Endothelial cell of umbilical vein (primary cell): Measurements from ENCODE around the gene GARS1. TPM values are rescaled to one million over a fixed set of nuclear protein-coding genes. Genes with fewer than 3 reads are reported as not detected.

Source experiments
- BruUV-seq: library from RNA; stranded (reverse); fragments of 400-500 nt; replicated peaks from 2 replicates; lab custom pipeline; 2021; lab: Mats Ljungman, UMichigan
- CTCF ChIA-PET: fragments of 300-600, 350-600 bp; sonication (Branson Sonifier 250); formaldehyde crosslinking; loops from one replicate; lab custom pipeline; 2021; ENCODE audit warnings: antibody characterized with exemption, inconsistent platforms; lab: Charles Lee
- POLR2A ChIA-PET: fragments of 300-600, 350-600 bp; sonication (Branson Sonifier 250); formaldehyde crosslinking; loops from one replicate; lab custom pipeline; 2021; ENCODE audit warnings: antibody characterized with exemption, inconsistent platforms; lab: Charles Lee
- DNase-seq: peaks from one replicate; pipeline ENCODE4 v3.0.0-alpha.2; 2011; ENCODE audit warnings: low read depth, low spot score
- FAIRE-seq: peaks from 2 replicates; lab custom pipeline; 2011; peaks lifted over from hg19 to GRCh38; lab: Jason Lieb, UNC
- H2AFZ ChIP-seq: 2 replicates; pipeline ENCODE4 v1.6.0; 2012; ENCODE audit warnings: low read depth, low read length, control low read depth, inconsistent platforms
- H3K27ac ChIP-seq: 2 replicates; pipeline ENCODE4 v1.5.1; 2011; ENCODE audit warnings: low read depth, mild to moderate bottlenecking, control low read depth, low read length, moderate library complexity; ENCODE audit not compliant: insufficient read depth
- H3K27me3 ChIP-seq, 2 experiments: 2 replicates each; pipeline versions ENCODE4 v1.6.0 to v1.6.1; 2011; ENCODE audit warnings: low read length in 2 of 2, mixed read lengths in 1 of 2; ENCODE audit not compliant: control insufficient read depth in 2 of 2, insufficient read depth in 2 of 2
- H3K36me3 ChIP-seq, 2 experiments: 2 replicates in 1 of 2; 3 replicates in 1 of 2; pipeline ENCODE4 v1.5.1; 2011; ENCODE audit warnings: low read length in 2 of 2, mild to moderate bottlenecking in 1 of 2, moderate library complexity in 1 of 2; ENCODE audit not compliant: control insufficient read depth in 2 of 2, insufficient read depth in 2 of 2; ENCODE audit errors: extremely low read depth in 1 of 2
- H3K4me1 ChIP-seq: 3 replicates; pipeline ENCODE4 v1.5.1; 2011; ENCODE audit warnings: mild to moderate bottlenecking, low read length; ENCODE audit not compliant: control insufficient read depth, insufficient read depth; ENCODE audit errors: extremely low read depth
- H3K4me2 ChIP-seq: 2 replicates; pipeline ENCODE4 v1.6.1; 2011; ENCODE audit warnings: low read length, control low read depth, mixed read lengths; ENCODE audit not compliant: insufficient read depth
- H3K4me3 ChIP-seq, 3 experiments: fragments of 200-600 bp in 1 of 3; sonication (generic), shearing (Covaris generic) in 1 of 3; replicated peaks in 1 of 3; 2 replicates each; pipeline ENCODE4 v1.5.1; 2011 to 2016; ENCODE audit warnings: control low read depth in 3 of 3, low read length in 3 of 3, mild to moderate bottlenecking in 2 of 3, inconsistent platforms in 1 of 3, low read depth in 1 of 3, moderate library complexity in 1 of 3; ENCODE audit not compliant: insufficient read depth in 1 of 3
- H3K79me2 ChIP-seq: 2 replicates; pipeline ENCODE4 v1.6.0; 2012; ENCODE audit warnings: low read length, inconsistent platforms; ENCODE audit not compliant: control insufficient read depth, insufficient read depth
- H3K9ac ChIP-seq: replicated peaks from 2 replicates; pipeline ENCODE3; 2011; ENCODE audit warnings: low read length, control low read depth; ENCODE audit not compliant: insufficient read depth; ENCODE audit errors: extremely low read depth
- H3K9me1 ChIP-seq: replicated peaks from 3 replicates; pipeline ENCODE4 v1.6.0; 2011; ENCODE audit warnings: mild to moderate bottlenecking, low read length; ENCODE audit not compliant: control insufficient read depth, insufficient read depth; ENCODE audit errors: extremely low read depth
- H3K9me3 ChIP-seq: replicated peaks from 2 replicates; pipeline ENCODE4 v1.5.1; 2012; ENCODE audit warnings: low read length, inconsistent platforms; ENCODE audit not compliant: control insufficient read depth, insufficient read depth
- H4K20me1 ChIP-seq: replicated peaks from 2 replicates; pipeline ENCODE3; 2011; ENCODE audit warnings: mild to moderate bottlenecking, low read length; ENCODE audit not compliant: control insufficient read depth, insufficient read depth; ENCODE audit errors: extremely low read depth
- EZH2 ChIP-seq: IDR thresholded peaks from 2 replicates; pipeline ENCODE4 v1.6.1; 2012; ENCODE audit warnings: borderline replicate concordance, low read depth, mild to moderate bottlenecking, moderate library complexity, low read length, inconsistent platforms; ENCODE audit not compliant: severe bottlenecking
- FOS ChIP-seq: IDR thresholded peaks from 2 replicates; pipeline ENCODE4 v1.6.1; 2011; ENCODE audit warnings: mild to moderate bottlenecking, low read length, moderate library complexity, borderline replicate concordance; ENCODE audit not compliant: insufficient read depth
- GATA2 ChIP-seq: IDR thresholded peaks from 2 replicates; pipeline ENCODE4 v1.7.0; 2011; ENCODE audit warnings: low read depth, mild to moderate bottlenecking, moderate library complexity, mixed read lengths, low read length; ENCODE audit not compliant: insufficient read length, insufficient read depth
- JUN ChIP-seq: IDR thresholded peaks from 2 replicates; pipeline ENCODE4 v1.6.1; 2011; ENCODE audit warnings: borderline replicate concordance, low read depth; ENCODE audit not compliant: insufficient read length, insufficient read depth
- MYC ChIP-seq: IDR thresholded peaks from one replicate; pipeline ENCODE4 v1.6.1; 2011; ENCODE audit warnings: mild to moderate bottlenecking, low read depth, low read length
- POLR2A ChIP-seq: IDR thresholded peaks from 2 replicates; pipeline ENCODE4 v1.6.1; 2012; ENCODE audit warnings: low read depth, mild to moderate bottlenecking, control low read depth, low read length
- POLR2AphosphoS5 ChIP-seq: IDR thresholded peaks from 2 replicates; pipeline ENCODE4 v1.6.1; 2012; ENCODE audit warnings: low read depth, mild to moderate bottlenecking, control low read depth, low read length, moderate library complexity; ENCODE audit not compliant: insufficient read depth
- dilution Hi-C: fragments of 300-500 bp; cut with MboI; formaldehyde crosslinking; loops from one replicate; pipeline ENCODE4 v1.15.0; 2019; ENCODE audit warnings: low sequenced_read_pairs; ENCODE audit not compliant: extremely low pct_ligation_motif_present
- intact Hi-C: fragments of 100-400 bp; cut with micrococcal nuclease; formaldehyde crosslinking; loops from one replicate; pipeline ENCODE4 v1.10.0; 2022
- polyA plus RNA-seq, 4 experiments: library from polyadenylated mRNA; depleted of rRNA in 3 of 4; stranded (reverse) in 3 of 4; unstranded in 1 of 4; fragments of >200 nt; gene quantifications; 2 replicates each; pipeline versions ENCODE4 v1.2.1 to v1.2.3, GENCODE V29; 2011 to 2012; ENCODE audit warnings: missing spikeins in 1 of 4
- total RNA-seq: library from RNA; stranded (reverse); gene quantifications from 2 replicates; pipeline ENCODE4 v1.2.3, GENCODE V29; 2021
- TF ChIP-seq, protein P1 (sequence below): IDR thresholded peaks from 2 replicates; pipeline ENCODE4 v1.6.1; 2011; ENCODE audit not compliant: insufficient read depth, insufficient read length
- TF ChIP-seq, protein P2 (sequence below), 2 donors: IDR thresholded peaks; 1 replicate in 1 of 2; 2 replicates in 1 of 2; pipeline ENCODE4 v1.5.1; 2011; ENCODE audit warnings: low read length in 2 of 2, mild to moderate bottlenecking in 2 of 2, moderate library complexity in 2 of 2, control low read depth in 1 of 2, inconsistent platforms in 1 of 2, low read depth in 1 of 2; ENCODE audit not compliant: insufficient read depth in 1 of 2; ENCODE audit errors: extremely low read depth in 1 of 2

Gene GARS1
- total and polyA plus RNA-seq, 2 donors (not counting 3 experiments of a cell fraction or from before 2014, with no cell fraction given): 194 to 295 TPM

DNA sequence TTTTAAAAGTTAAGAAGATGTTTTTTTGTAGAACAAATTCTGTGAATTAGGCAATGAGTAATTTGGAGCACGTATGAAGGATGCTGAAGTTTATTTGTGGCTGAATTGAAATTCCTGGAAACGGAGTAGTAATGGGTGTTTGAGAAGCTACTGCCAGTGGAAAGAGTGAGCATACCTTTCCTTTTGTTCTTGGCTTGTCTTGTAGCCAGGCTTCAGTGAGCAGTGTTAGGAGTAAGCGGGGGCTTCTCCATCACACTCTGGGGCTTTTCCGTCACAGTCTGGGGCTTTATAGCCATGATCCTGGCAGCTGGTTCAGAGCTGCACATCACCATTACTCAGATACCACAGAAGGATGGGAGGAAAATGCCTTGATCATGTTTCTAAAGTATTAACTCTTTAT lies 32.3 kb downstream of the GARS1 start:
- Histone ChIP-seq H3K9ac (no peak overlapping the region), H3K4me1 (no peaks in the 10 kb centered on the region), H3K79me2 (no peaks in the 10 kb centered on the region), H3K27me3 (no peaks in the 10 kb centered on the region), H3K9me3 (no peaks in the 10 kb centered on the region), H3K9me1 (no peaks in the 10 kb centered on the region), H3K27ac (no peak overlapping the region), H3K4me3 (no peak overlapping the region), H3K36me3 (peaks cover 18 to 40% of the 10 kb centered on the region in 2 experiments), H3K4me2 (no peak overlapping the region), H2AFZ (no peak overlapping the region), H4K20me1 (no peaks in the 10 kb centered on the region)
- TF ChIP-seq POLR2A (no peak), EZH2 (no peak), MYC (no peak), POLR2AphosphoS5 (no peak), GATA2 (no peak), JUN (no peak), FOS (no peak)
- TF ChIP-seq, protein P1, sequence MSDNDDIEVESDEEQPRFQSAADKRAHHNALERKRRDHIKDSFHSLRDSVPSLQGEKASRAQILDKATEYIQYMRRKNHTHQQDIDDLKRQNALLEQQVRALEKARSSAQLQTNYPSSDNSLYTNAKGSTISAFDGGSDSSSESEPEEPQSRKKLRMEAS: no peak
- TF ChIP-seq, protein P2, sequence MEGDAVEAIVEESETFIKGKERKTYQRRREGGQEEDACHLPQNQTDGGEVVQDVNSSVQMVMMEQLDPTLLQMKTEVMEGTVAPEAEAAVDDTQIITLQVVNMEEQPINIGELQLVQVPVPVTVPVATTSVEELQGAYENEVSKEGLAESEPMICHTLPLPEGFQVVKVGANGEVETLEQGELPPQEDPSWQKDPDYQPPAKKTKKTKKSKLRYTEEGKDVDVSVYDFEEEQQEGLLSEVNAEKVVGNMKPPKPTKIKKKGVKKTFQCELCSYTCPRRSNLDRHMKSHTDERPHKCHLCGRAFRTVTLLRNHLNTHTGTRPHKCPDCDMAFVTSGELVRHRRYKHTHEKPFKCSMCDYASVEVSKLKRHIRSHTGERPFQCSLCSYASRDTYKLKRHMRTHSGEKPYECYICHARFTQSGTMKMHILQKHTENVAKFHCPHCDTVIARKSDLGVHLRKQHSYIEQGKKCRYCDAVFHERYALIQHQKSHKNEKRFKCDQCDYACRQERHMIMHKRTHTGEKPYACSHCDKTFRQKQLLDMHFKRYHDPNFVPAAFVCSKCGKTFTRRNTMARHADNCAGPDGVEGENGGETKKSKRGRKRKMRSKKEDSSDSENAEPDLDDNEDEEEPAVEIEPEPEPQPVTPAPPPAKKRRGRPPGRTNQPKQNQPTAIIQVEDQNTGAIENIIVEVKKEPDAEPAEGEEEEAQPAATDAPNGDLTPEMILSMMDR (IDR thresholded peaks at IDR 0.05; ENCODE audit: extremely low read depth in 1 of 2, insufficient read depth in 1 of 2, low read depth in 1 of 2, low read length in 2 of 2): no peak
- FAIRE-seq (no peak), DNase-seq (no peak)
- BruUV-seq: no TSS peak
- intact Hi-C loops (no loop called here), dilution Hi-C loops (no loop called here)
- ChIA-PET POLR2A (no interaction called here), CTCF (no interaction called here)
